Right lobe of liver (tissue), 6 donors: ENCODE results near the gene TCEA3. TPM values are rescaled to one million over a fixed set of nuclear protein-coding genes. Genes with fewer than 3 reads are reported as not detected.
A peak's percentile ranks its signal among the peaks of the same experiment; 100 is the strongest.

Experiments
- ATAC-seq, 4 donors: fragments of 200-7000 bp; cut with Tn5 transposase; one replicate each; pipeline ENCODE4 v1.9.1; 2020; ENCODE audit warnings: mild to moderate bottlenecking in 4 of 4, moderate library complexity in 4 of 4
- DNase-seq, 3 donors: peaks; one replicate each; pipeline ENCODE4 v3.0.0-alpha.2; 2020
- H3K27ac ChIP-seq, 3 donors: fragments of 200-600 bp; one replicate each; pipeline ENCODE4 v1.8.0; 2022
- H3K27me3 ChIP-seq, 2 donors: fragments of 200-600 bp; one replicate each; pipeline ENCODE4 v1.8.0; 2022
- H3K36me3 ChIP-seq, 4 donors: fragments of 200-600 bp; sonication (generic) in 1 of 4; one replicate each; pipeline versions ENCODE4 v1.5.1 to v1.8.0; 2017 to 2022; ENCODE audit warnings: control low read depth in 1 of 4
- H3K4me1 ChIP-seq, 4 donors: fragments of 200-600 bp; sonication (generic) in 1 of 4; one replicate each; pipeline versions ENCODE4 v1.5.1 to v1.8.0; 2017 to 2022; ENCODE audit warnings: control low read depth in 1 of 4
- H3K4me3 ChIP-seq, 3 donors: fragments of 200-600 bp; one replicate each; pipeline ENCODE4 v1.8.0; 2022
- H3K9me3 ChIP-seq, 4 donors: fragments of 200-600 bp; sonication (generic) in 1 of 4; one replicate each; pipeline versions ENCODE4 v1.5.1 to v1.8.0; 2017 to 2022; ENCODE audit warnings: control low read depth in 1 of 4
- POLR2A ChIP-seq: fragments of 450-650 bp; IDR thresholded peaks from one replicate; pipeline ENCODE4 v1.6.1; 2017; ENCODE audit warnings: antibody characterized with exemption, mild to moderate bottlenecking
- WGBS: methylation state at CpG from one replicate; pipeline ENCODE4 v1.1.6; 2018; ENCODE audit warnings: low coverage, low lambda C conversion rate; ENCODE audit not compliant: insufficient coverage; ENCODE audit errors: missing lambda C conversion rate; 5-methylcytosine and 5-hydroxymethylcytosine counted together
- intact Hi-C, 2 donors: fragments of 100-400 bp; cut with DNase I; formaldehyde crosslinking; loops; one replicate each; pipeline versions ENCODE4 v1.11.2 to v1.14.1; 2022
- total RNA-seq, 6 experiments: library from RNA; depleted of rRNA in 2 of 6; stranded (reverse); fragments of >200 nt in 2 of 6; fragmentation: NEBNext Ultra II Directional in 3 of 6; extraction: Animal tissue kit (Norgen Biotek cat#: 25700) in 3 of 6; gene quantifications; one replicate each; pipeline versions ENCODE4 v1.1.0 to v1.2.4, GENCODE V29; 2016 to 2023
- TF ChIP-seq, protein P1 (sequence below), 4 donors: fragments of 200-600 bp in 3 of 4; fragments of 450-650 bp in 1 of 4; IDR thresholded peaks; one replicate each; pipeline versions ENCODE4 v1.5.1 to v1.8.0; 2016 to 2022; ENCODE audit warnings: antibody characterized with exemption in 4 of 4, mild to moderate bottlenecking in 2 of 4
- donor health status: DM: no; HTN: yes; CAD: no.
- donor health status: DM: no; HTN: no; CAD: no.
- donor health status: DM: no; HTN: no; CAD: no.
- donor health status: DM: no; HTN: yes; CAD: no.
- donor health status: DM: no; HTN: yes; CAD: no.

Gene TCEA3
- total RNA-seq, 6 experiments from 2014 or later: 53.3 to 94.0 (median 63.2) TPM

DNA sequence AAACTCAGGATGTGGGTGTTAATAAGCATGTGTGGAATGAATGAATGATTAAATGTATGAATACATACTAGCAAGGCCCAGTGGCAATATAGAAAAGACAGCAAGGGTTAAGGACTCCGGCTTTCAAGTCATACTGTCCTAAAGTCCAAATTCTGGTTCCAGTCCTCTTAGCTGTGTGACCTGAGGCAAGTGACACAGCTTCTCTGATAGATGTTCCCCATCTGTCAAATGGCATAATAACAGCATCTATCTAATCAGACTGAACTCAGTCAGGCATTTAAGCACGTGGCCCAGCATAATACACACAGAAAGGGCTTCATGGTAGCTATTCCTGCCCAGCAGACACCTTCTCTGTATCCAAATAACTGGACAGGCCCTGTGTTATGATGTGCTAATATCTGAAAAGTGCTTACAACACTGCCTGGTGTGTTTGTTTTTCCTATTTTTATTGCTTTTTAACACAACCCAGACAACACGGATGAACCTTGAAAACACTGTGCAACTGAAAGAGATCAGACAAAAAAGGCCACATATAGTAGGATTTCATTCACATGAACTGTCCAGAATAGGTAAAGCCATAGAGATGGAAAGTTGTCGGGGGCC, 47.0 kb upstream of the TCEA3 start:
- no peak for DNase-seq
- Histone ChIP-seq H3K27ac (peak overlapping the region; percentile 72 to 89 (median 72)), H3K9me3 (no peaks in the 10 kb centered on the region), H3K36me3 (no peaks in the 10 kb centered on the region), H3K4me3 (no peak overlapping the region), H3K27me3 (no peaks in the 10 kb centered on the region), H3K4me1 (peaks cover 0 to 59% (median 29%) of the 10 kb centered on the region in 4 donors)
- 43% methylated on average over 4 of the region's 4 CpGs for WGBS
- intact Hi-C loops: no loop called here
- peak; percentile 43 to 48 (median 45) for ATAC-seq
- no peak for TF ChIP-seq POLR2A
- TF ChIP-seq, protein P1, sequence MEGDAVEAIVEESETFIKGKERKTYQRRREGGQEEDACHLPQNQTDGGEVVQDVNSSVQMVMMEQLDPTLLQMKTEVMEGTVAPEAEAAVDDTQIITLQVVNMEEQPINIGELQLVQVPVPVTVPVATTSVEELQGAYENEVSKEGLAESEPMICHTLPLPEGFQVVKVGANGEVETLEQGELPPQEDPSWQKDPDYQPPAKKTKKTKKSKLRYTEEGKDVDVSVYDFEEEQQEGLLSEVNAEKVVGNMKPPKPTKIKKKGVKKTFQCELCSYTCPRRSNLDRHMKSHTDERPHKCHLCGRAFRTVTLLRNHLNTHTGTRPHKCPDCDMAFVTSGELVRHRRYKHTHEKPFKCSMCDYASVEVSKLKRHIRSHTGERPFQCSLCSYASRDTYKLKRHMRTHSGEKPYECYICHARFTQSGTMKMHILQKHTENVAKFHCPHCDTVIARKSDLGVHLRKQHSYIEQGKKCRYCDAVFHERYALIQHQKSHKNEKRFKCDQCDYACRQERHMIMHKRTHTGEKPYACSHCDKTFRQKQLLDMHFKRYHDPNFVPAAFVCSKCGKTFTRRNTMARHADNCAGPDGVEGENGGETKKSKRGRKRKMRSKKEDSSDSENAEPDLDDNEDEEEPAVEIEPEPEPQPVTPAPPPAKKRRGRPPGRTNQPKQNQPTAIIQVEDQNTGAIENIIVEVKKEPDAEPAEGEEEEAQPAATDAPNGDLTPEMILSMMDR (IDR thresholded peaks at IDR 0.05): no peak

DNA sequence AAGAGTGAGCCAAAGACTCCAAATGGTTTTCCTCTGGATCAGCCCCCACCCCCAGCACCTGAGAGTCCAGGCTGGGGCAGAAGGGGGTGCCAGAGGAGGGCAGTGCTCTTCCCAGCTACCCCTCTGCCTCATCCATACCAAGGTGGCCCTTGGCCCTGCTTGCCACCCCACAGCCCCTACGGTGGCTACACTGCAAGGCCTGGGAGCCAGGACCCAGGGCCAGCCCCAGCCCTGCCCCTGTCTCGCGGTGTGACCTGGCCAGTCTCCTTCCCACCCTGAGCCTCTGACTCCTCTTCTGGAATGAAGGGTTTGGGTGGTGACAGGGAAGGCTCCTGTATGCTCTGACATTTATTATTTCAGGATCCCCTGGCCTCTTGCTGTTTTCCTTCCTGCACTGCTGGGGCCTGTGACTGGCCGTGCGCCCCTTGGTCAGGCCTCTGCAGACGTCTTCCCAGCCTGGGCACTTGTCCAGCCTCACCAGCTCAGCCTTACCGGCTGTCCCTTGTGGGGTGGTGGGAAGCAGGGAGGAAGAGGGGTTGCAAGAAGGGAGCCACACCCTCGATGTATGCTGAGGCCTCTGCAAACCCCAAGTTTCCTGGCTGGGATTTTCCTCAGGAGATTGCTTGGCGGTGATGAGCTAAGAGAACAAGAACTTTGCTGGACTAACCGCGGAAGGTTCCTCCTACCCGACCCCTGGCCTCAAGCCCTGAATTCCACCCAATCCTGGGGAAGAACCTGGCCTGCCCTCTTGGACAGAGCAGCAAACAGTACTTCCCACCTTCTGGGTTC, 45.9 kb upstream of the TCEA3 start:
- Histone ChIP-seq H3K27me3 (no peaks in the 10 kb centered on the region), H3K9me3 (no peaks in the 10 kb centered on the region), H3K4me1 (peaks cover 0 to 48% (median 26%) of the 10 kb centered on the region in 4 donors), H3K36me3 (no peaks in the 10 kb centered on the region), H3K27ac (peak overlapping the region in 2 of 3 donors; percentile 72 to 89), H3K4me3 (no peak overlapping the region)
- ATAC-seq (peak in 3 of 4 donors; percentile 4 to 43 (median 5)), DNase-seq (peak in 1 of 3 donors; percentile 75)
- intact Hi-C loops: no loop called here
- TF ChIP-seq, protein P1 (IDR thresholded peaks at IDR 0.05): no peak
- TF ChIP-seq POLR2A: no peak
- WGBS: 19% methylated on average over 3 of the region's 12 CpGs

DNA sequence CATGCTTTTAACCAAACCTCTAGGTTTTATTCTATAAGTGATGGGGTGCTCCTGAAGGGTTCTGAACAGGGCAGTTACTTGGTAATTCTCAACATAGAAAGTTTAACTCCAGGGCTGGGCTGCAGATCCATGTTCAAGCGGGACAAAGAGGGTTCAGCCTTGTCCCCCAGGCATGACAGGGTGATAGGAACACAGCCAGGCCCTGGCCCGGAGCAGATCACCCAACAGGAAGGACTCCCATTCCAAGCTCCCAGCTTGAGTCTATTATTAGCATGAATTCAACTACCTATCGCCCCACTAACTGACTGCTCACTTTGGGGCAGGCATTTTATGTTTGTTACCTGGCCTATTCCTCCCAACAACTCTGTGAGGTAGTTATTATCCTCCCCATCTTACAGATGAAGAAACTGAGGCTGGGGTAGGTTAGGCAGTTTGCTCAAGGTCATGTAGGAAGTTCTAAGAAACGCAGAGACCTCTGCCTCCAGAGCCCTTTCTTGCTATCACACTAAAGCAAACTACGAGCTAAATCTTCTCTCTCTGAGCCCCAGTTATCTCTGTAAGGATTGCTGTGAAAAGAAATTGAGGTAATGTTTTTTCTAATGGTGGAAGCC, 44.9 kb upstream of the TCEA3 start:
- ATAC-seq (no peak), DNase-seq (no peak)
- TF ChIP-seq POLR2A: no peak
- TF ChIP-seq, protein P1 (IDR thresholded peaks at IDR 0.05): no peak
- Histone ChIP-seq H3K27me3 (no peaks in the 10 kb centered on the region), H3K36me3 (no peaks in the 10 kb centered on the region), H3K9me3 (no peaks in the 10 kb centered on the region), H3K4me1 (peaks cover 0 to 38% (median 19%) of the 10 kb centered on the region in 4 donors), H3K27ac (no peak overlapping the region), H3K4me3 (no peak overlapping the region)
- whole genome bisulfite sequencing: 77% methylated on average over 2 of the region's 5 CpGs
- intact Hi-C loops: no loop called here

DNA sequence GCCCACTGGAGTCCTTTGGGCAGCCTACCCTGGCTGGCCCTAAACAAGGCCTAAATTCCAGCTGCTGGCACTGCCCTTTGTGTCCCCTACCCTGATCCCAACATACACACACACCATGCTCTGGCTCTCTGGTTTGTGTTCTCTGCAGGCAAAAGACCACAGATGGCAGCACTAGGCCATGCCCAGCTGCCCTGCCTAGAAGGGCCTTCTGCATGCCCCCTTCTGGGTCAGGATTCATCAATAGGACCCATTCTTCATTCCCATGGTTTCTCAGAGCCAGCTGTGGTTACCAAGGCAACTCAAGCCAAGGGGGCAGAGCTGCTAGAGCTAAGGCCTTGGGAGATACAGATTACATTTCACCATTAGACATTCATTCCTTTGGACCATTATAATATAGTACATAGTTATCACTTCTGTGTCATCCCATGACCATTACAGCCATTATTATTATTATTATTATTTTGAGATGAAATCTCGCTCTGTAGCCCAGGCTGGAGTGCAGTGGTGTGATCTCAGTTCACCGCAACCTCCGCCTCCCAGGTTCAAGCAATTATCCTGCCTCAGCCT, 42.0 kb upstream of the TCEA3 start:
- intact Hi-C loops: no loop called here
- Histone ChIP-seq H3K4me3 (no peak overlapping the region), H3K4me1 (peaks cover 0 to 14% (median 6%) of the 10 kb centered on the region in 4 donors), H3K9me3 (no peaks in the 10 kb centered on the region), H3K27ac (no peak overlapping the region), H3K27me3 (no peaks in the 10 kb centered on the region), H3K36me3 (no peaks in the 10 kb centered on the region)
- WGBS: no CpG with 5 or more reads among the region's 3 CpGs
- ATAC-seq: no peak
- no peak for DNase-seq
- TF ChIP-seq, protein P1 (IDR thresholded peaks at IDR 0.05): no peak
- TF ChIP-seq POLR2A: no peak
